CMK (cell line): ENCODE data around the gene LCE1F.

ENCODE experiments used
- DNase-seq: peaks from one replicate; pipeline ENCODE4 v3.0.0-alpha.2; 2010; ENCODE audit warnings: low read depth

LCE1F gene

GRCh38 chr1:152776361-152776760, 1.4 kb downstream of the LCE1F start:
- no peak for DNase-seq

GRCh38 chr1:152777510-152778137, 2.7 kb downstream of the LCE1F start:
- DNase-seq, result no peak

- DNase-seq, result no peak
These were observed 8.2 kb downstream of the LCE1F start for GRCh38 chr1:152783095-152783494.

- no peak for DNase-seq
These were observed 11.1 kb downstream of the LCE1F start, which contains the start of gene LCE1E for GRCh38 chr1:152786077-152786476. Gene LCE1E (plus strand): TSS chr1:152786257. CDS start chr1:152787300, 1,043 bp downstream.

- DNase-seq, result no peak
These were observed 20.7 kb downstream of the LCE1F start for GRCh38 chr1:152795686-152796085.

GRCh38 chr1:152796421-152796820, 21.5 kb downstream of the LCE1F start, which contains the start of gene LCE1D:
Gene LCE1D (plus strand): TSS chr1:152796721. CDS start chr1:152797795, 1,074 bp downstream.
- DNase-seq, result no peak

GRCh38 chr1:152801333-152801732, 26.4 kb downstream of the LCE1F start:
- no peak for DNase-seq

GRCh38 chr1:152806576-152806975, 31.6 kb downstream of the LCE1F start, which contains the start of gene LCE1C:
Gene LCE1C (minus strand): TSS chr1:152806651. CDS start chr1:152805478, 1,173 bp downstream.
- DNase-seq, result no peak

GRCh38 chr1:152811050-152811449, 36.1 kb downstream of the LCE1F start:
- DNase-seq, result no peak

- DNase-seq, result no peak
These were observed 36.7 kb downstream of the LCE1F start, which contains the start of gene LCE1B for GRCh38 chr1:152811671-152812070. Gene LCE1B (plus strand): TSS chr1:152811971. CDS start chr1:152812447, 476 bp downstream.

- no peak for DNase-seq
These were observed 42.4 kb downstream of the LCE1F start for GRCh38 chr1:152817309-152817708.

- DNase-seq, result no peak
These were observed 48.4 kb downstream of the LCE1F start for GRCh38 chr1:152823294-152823693.

GRCh38 chr1:152824964-152825363, 50.0 kb downstream of the LCE1F start:
- no peak for DNase-seq
